Right atrium auricular region (tissue), 2 donors: Measurements from ENCODE around the gene SSRP1. TPM values are rescaled to one million over a fixed set of nuclear protein-coding genes. Genes with fewer than 3 reads are reported as not detected.
A peak's percentile ranks its signal among the peaks of the same experiment; 100 is the strongest.

Experiments used
- DNase-seq: peaks from one replicate; pipeline ENCODE4 v3.0.0-alpha.2; 2019; ENCODE audit warnings: low spot score
- H3K27ac ChIP-seq, 2 donors: fragments of 200-600 bp; sonication (generic); 1 replicate in 1 of 2; 2 replicates in 1 of 2; pipeline ENCODE4 v1.5.1; 2016 to 2019
- H3K27me3 ChIP-seq, 2 donors: fragments of 200-600 bp; sonication (generic); one replicate each; pipeline versions ENCODE4 v1.5.1 to v1.6.0; 2017 to 2019
- H3K36me3 ChIP-seq: fragments of 200-600 bp; sonication (generic); one replicate; pipeline ENCODE4 v1.5.1; 2016
- H3K4me1 ChIP-seq, 2 donors: fragments of 200-600 bp; sonication (generic); one replicate each; pipeline versions ENCODE4 v1.5.1 to v1.6.0; 2017 to 2019
- H3K4me3 ChIP-seq, 2 donors: fragments of 200-600 bp; sonication (generic); 1 replicate in 1 of 2; 2 replicates in 1 of 2; pipeline ENCODE4 v1.5.1; 2017 to 2019; ENCODE audit warnings: mild to moderate bottlenecking in 1 of 2, moderate library complexity in 1 of 2
- H3K9me3 ChIP-seq, 2 donors: fragments of 200-600 bp; sonication (generic); one replicate each; pipeline ENCODE4 v1.5.1; 2019
- total RNA-seq, 2 donors: library from RNA; depleted of rRNA; stranded (reverse); fragments of >200 nt; gene quantifications; one replicate each; pipeline ENCODE4 v1.1.0, GENCODE V29; 2016
- TF ChIP-seq, protein P1 (sequence below), 2 donors: fragments of 200-600 bp; sonication (generic); IDR thresholded peaks; one replicate each; pipeline ENCODE4 v1.5.1; 2019; ENCODE audit warnings: antibody characterized with exemption in 2 of 2

The SSRP1 gene
- total RNA-seq, 2 donors from 2014 or later = 42.3 to 54.3 TPM

DNA sequence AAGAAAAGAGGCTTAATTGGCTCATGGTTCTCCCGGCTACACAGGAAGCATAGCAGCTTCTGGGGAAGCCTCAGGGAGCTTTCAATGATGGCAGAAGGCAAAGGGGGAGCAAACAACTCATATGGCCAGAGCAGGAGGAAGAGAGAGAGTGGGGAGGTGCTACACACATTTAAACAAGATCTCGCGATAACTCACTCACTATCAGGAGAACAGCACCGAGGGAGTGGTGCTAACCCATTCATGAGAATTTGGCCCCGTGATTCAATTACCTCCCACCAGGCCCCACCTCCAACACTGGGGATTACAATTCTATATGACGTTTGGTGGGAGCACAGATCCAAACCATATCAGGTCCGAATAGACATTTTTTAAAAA lies 57.0 kb downstream of the SSRP1 start:
- Histone ChIP-seq H3K4me1 (peaks cover 0 to 28% of the 10 kb centered on the region in 2 donors), H3K9me3 (peaks cover 0 to 4% of the 10 kb centered on the region in 2 donors), H3K4me3 (no peak overlapping the region), H3K27me3 (no peaks in the 10 kb centered on the region), H3K36me3 (no peaks in the 10 kb centered on the region), H3K27ac (peak overlapping the region in 1 of 2 donors; percentile 52)
- DNase-seq = no peak
- TF ChIP-seq, protein P1, sequence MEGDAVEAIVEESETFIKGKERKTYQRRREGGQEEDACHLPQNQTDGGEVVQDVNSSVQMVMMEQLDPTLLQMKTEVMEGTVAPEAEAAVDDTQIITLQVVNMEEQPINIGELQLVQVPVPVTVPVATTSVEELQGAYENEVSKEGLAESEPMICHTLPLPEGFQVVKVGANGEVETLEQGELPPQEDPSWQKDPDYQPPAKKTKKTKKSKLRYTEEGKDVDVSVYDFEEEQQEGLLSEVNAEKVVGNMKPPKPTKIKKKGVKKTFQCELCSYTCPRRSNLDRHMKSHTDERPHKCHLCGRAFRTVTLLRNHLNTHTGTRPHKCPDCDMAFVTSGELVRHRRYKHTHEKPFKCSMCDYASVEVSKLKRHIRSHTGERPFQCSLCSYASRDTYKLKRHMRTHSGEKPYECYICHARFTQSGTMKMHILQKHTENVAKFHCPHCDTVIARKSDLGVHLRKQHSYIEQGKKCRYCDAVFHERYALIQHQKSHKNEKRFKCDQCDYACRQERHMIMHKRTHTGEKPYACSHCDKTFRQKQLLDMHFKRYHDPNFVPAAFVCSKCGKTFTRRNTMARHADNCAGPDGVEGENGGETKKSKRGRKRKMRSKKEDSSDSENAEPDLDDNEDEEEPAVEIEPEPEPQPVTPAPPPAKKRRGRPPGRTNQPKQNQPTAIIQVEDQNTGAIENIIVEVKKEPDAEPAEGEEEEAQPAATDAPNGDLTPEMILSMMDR (IDR thresholded peaks at IDR 0.05) = no peak

DNA sequence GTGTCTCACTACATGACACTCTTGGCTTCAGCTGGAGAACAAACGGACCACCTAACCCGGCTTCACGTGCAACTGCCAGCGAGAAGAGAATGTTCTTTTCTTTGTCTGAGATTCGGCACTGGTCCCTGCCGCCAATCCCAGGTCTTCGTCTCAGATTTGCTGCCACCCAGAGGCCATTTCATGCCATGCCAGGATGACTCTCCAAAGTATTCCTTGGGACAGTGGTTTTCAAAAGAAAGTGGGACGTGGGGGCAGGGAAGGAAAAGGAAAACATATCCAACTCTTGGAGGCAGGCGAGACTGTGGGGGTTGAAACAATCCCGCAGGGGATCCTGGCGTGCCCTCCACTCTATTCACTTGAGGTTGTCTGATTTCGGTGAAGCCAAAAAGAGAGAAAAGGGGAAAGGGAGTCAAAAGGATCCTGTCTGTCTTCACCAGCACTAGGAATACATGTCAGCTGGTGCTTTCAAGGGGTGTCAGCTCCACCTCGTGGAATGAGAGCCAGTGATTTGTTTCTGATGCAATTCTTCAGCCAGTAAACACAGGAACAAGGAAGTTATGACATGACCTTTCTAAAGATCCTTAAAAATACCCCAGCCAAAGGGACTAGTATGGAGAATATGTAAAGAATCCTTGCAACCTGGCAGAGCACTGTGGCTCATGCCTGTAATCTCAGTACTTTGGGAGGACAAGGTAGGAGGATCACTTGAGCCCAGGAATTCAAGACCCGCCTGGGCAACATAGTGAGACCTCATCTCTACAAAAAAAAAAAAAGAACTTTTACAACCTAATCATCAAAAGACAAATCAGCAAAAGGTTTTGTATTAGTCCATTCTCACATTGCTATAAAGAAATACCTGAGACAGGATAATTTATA lies 57.6 kb downstream of the SSRP1 start:
- TF ChIP-seq, protein P1 (IDR thresholded peaks at IDR 0.05) = peak; percentile 47 to 92
- Histone ChIP-seq H3K27ac (peak overlapping the region; percentile 52), H3K4me1 (peaks cover 0 to 28% of the 10 kb centered on the region in 2 donors), H3K4me3 (peak overlapping the region in 1 of 2 donors; percentile 19), H3K36me3 (no peaks in the 10 kb centered on the region), H3K27me3 (no peaks in the 10 kb centered on the region), H3K9me3 (peaks cover 0 to 10% of the 10 kb centered on the region in 2 donors)
- peak; percentile 92 for DNase-seq

GRCh38 chr11:57276971-57277675 lies 58.6 kb downstream of the SSRP1 start:
- H3K4me1 ChIP-seq = peaks cover 0 to 28% of the 10 kb centered on the region in 2 donors
- H3K27me3 ChIP-seq = no peaks in the 10 kb centered on the region
- no peak overlapping the region for H3K4me3 ChIP-seq
- DNase-seq = no peak
- H3K27ac ChIP-seq = peak overlapping the region; percentile 52 to 55
- no peaks in the 10 kb centered on the region for H3K36me3 ChIP-seq
- TF ChIP-seq, protein P1 (IDR thresholded peaks at IDR 0.05) = no peak
- H3K9me3 ChIP-seq = peaks cover 0 to 13% of the 10 kb centered on the region in 2 donors

DNA sequence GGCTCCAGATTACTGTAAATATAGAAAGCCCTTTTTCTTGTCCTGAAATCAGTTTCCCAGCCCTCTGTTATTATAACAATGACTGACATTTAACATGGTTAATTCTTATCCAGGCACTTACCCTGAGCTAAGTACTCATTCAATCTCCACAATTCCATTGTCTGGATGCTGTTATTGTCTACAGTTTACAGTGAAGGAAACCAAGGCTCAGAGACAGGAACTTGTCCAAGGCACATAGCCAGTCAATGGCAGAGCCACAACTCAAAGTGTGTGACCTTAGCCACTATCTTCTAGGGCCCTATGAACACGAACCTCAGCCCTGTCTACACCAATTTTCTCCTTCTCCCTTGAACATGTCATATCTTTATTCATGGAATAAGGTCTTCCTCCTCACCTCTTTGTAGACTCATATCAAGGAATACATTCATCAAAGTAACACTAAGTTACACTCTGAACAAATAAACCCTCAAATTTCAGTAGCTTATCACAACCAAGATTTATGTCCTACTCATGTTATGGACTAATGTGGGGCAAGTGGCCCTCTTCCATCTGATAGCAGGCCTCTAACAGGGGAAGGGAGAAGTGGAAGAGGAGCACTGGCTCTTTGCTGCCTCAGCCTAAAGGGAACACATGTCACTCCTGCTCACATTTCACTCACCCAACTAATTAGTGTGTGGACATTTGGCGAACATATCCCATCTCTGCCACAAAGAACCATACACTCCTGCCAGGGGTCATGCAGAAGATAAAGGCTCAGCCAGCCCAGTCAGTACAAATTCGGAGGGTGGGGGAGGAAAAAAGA lies 59.3 kb downstream of the SSRP1 start:
- no peak for DNase-seq
- H3K9me3 ChIP-seq = peaks cover 0 to 13% of the 10 kb centered on the region in 2 donors
- H3K27ac ChIP-seq = peak overlapping the region; percentile 52 to 55
- TF ChIP-seq, protein P1 (IDR thresholded peaks at IDR 0.05) = no peak
- no peak overlapping the region for H3K4me3 ChIP-seq
- peaks cover 0 to 28% of the 10 kb centered on the region in 2 donors for H3K4me1 ChIP-seq
- no peaks in the 10 kb centered on the region for H3K27me3 ChIP-seq
- no peaks in the 10 kb centered on the region for H3K36me3 ChIP-seq

Other genes with a start within 250 kb of the SSRP1 start
- not detected for gene LRRC55, start 153.9 kb downstream of the SSRP1 start, total RNA-seq
- gene APLNR, start 98.6 kb downstream of the SSRP1 start, total RNA-seq = 10 to 100 TPM in 1 of 2 donors, 1 to 10 TPM in 1; 6.3 to 13.6 TPM
- gene TNKS1BP1, start 10.9 kb downstream of the SSRP1 start, total RNA-seq = 10 to 100 TPM; 26.8 to 52.5 TPM
- 1 to 10 TPM in 1 of 2 donors, not detected in 1; 1.4 TPM for gene P2RX3, start 2.5 kb upstream of the SSRP1 start, total RNA-seq
- not detected for gene PRG3, start 45.3 kb upstream of the SSRP1 start, total RNA-seq
- gene PRG2, start 54.8 kb upstream of the SSRP1 start, total RNA-seq = not detected
- gene SLC43A3, start 91.2 kb upstream of the SSRP1 start, total RNA-seq = 10 to 100 TPM; 31.7 to 61.3 TPM
- 1 to 10 TPM in 1 of 2 donors, under 1 TPM in 1; 0.94 to 1.3 TPM for gene RTN4RL2, start 124.6 kb upstream of the SSRP1 start, total RNA-seq
- 10 to 100 TPM in 1 of 2 donors, 1 to 10 TPM in 1; 5.0 to 10.4 TPM for gene SLC43A1, start 179.8 kb upstream of the SSRP1 start, total RNA-seq
- gene TIMM10, start 194.9 kb upstream of the SSRP1 start, total RNA-seq = 10 to 100 TPM; 27.3 to 63.4 TPM
- gene SMTNL1, start 201.7 kb upstream of the SSRP1 start, total RNA-seq = not detected
- 10 to 100 TPM in 1 of 2 donors, 1 to 10 TPM in 1; 8.1 to 22.5 TPM for gene UBE2L6, start 231.8 kb upstream of the SSRP1 start, total RNA-seq